ENCODE measurements around the gene GPSM3.

GRCh38 chr6:32213649-32214048 lies 21.2 kb upstream of the GPSM3 start:
- TF ChIP-seq EZH2phosphoT487 (IDR thresholded peaks at IDR 0.05; ENCODE audit: insufficient read depth, low read depth): no peak
- no peak for TF ChIP-seq EZH2 (IDR thresholded peaks at IDR 0.05; ENCODE audit: insufficient read depth, poor library complexity, severe bottlenecking)

All from GM23248 (cell line).